Measurements from ENCODE around the gene ALDH1L2. TPM values are rescaled to one million over a fixed set of nuclear protein-coding genes. Genes with fewer than 3 reads are reported as not detected.

ALDH1L2 gene
- total and polyA plus RNA-seq, 9 of the 15 experiments (the other 6 are each of a cell fraction or from before 2014, with no cell fraction given): 1.1 to 9.9 (median 3.8) TPM

DNA sequence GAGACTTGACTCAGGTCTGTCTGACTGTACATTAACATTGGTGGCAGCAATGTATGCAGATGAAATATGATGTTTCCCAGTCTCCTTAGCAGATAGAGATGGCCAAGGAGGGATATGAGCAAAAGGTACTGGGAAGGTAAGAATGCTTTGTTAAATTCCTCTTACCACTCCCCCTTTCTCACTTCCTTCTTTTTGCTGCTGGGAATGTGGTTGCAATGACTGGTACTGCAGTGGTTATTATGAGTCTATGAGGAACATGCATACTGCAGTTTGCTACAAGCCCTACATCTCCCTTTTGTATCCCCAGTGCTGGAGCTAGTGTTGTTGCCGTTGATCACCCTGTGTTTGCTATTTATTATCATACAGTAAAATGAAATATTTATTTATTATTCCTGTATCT is 35.9 kb downstream of the ALDH1L2 start:
- CTCF ChIA-PET (ENCODE audit: low intra/inter-chr PET ratio): no interaction called here

More for the DNA sequence above, 35.9 kb downstream of the ALDH1L2 start:
- FAIRE-seq (no peak), ATAC-seq (no peak), DNase-seq (ENCODE audit: extremely low read depth in 1 of 4, low spot score in 3 of 4) (no peak)
- BruUV-seq (replicated peaks): no TSS peak
- Histone ChIP-seq H3K27ac (ENCODE audit: extremely low read depth, low read depth, low read length) (no peak overlapping the region), H2AFZ (ENCODE audit: low read depth, low read length) (no peak overlapping the region), H3K9me3 (replicated peaks; ENCODE audit: control insufficient read depth, insufficient read depth, low read depth, low read length) (no peaks in the 10 kb centered on the region), H3K4me3 (no peak overlapping the region), H3K4me1 (replicated peaks in 1 of 2; ENCODE audit: control insufficient read depth in 2 of 2, insufficient read depth in 2 of 2, low read length in 2 of 2) (no peaks in the 10 kb centered on the region), H3K9ac (ENCODE audit: insufficient read depth in 1 of 2, low read depth in 2 of 2, low read length in 2 of 2) (no peak overlapping the region), H3K79me2 (ENCODE audit: control insufficient read depth, insufficient read depth, low read length) (no peaks in the 10 kb centered on the region), H3K4me2 (ENCODE audit: insufficient read depth, low read length) (no peak overlapping the region), H3K9me1 (ENCODE audit: control insufficient read depth, insufficient read depth, low read length) (no peaks in the 10 kb centered on the region), H3K36me3 (ENCODE audit: control insufficient read depth, insufficient read depth, low read length) (no peaks in the 10 kb centered on the region; the same call in 2 of the 3 replicates), H4K20me1 (replicated peaks; ENCODE audit: control insufficient read depth, insufficient read depth, low read length) (no peaks in the 10 kb centered on the region), H3K27me3 (ENCODE audit: control insufficient read depth in 2 of 2, insufficient read depth in 2 of 2, low read length in 2 of 2) (no peaks in the 10 kb centered on the region)
- 71% methylated on average over 1 of the region's 1 CpG for WGBS (ENCODE audit: insufficient coverage, low coverage, missing lambda C conversion rate)
- TF ChIP-seq, protein P1, sequence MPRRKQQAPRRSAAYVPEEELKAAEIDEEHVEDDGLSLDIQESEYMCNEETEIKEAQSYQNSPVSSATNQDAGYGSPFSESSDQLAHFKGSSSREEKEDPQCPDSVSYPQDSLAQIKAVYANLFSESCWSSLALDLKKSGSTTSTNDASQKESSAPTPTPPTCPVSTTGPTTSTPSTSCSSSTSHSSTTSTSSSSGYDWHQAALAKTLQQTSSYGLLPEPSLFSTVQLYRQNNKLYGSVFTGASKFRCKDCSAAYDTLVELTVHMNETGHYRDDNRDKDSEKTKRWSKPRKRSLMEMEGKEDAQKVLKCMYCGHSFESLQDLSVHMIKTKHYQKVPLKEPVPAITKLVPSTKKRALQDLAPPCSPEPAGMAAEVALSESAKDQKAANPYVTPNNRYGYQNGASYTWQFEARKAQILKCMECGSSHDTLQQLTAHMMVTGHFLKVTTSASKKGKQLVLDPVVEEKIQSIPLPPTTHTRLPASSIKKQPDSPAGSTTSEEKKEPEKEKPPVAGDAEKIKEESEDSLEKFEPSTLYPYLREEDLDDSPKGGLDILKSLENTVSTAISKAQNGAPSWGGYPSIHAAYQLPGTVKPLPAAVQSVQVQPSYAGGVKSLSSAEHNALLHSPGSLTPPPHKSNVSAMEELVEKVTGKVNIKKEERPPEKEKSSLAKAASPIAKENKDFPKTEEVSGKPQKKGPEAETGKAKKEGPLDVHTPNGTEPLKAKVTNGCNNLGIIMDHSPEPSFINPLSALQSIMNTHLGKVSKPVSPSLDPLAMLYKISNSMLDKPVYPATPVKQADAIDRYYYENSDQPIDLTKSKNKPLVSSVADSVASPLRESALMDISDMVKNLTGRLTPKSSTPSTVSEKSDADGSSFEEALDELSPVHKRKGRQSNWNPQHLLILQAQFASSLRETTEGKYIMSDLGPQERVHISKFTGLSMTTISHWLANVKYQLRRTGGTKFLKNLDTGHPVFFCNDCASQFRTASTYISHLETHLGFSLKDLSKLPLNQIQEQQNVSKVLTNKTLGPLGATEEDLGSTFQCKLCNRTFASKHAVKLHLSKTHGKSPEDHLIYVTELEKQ (CRISPR knock-in tag; IDR thresholded peaks at IDR 0.05): no peak
- TF ChIP-seq SPI1 (IDR thresholded peaks at IDR 0.05; ENCODE audit: borderline replicate concordance, low read depth, low read length) (0 out of 2 replicates have a peak, but pooled peaks have one; percentile 25), ZNF507 (tag; conservative IDR thresholded peaks at IDR 0.05) (no peak), RBM25 (IDR thresholded peaks at IDR 0.05; ENCODE audit: low read depth, low read length, severe bottlenecking) (peak; percentile 67), SAFB2 (IDR thresholded peaks at IDR 0.05; ENCODE audit: borderline replicate concordance, low read depth, low read length, severe bottlenecking) (no peak), ZNF316 (IDR thresholded peaks at IDR 0.05) (no peak)
- in situ Hi-C loops (cut with MboI) (no loop called here), intact Hi-C loops (cut with micrococcal nuclease) (no loop called here)
- POLR2A ChIA-PET: no interaction called here

Data from K562 (cell line).